HG03520 (cell line): ENCODE data around the gene COL18A1.

Experiments
- ATAC-seq: cut with Tn5 transposase; IDR thresholded peaks from one replicate; pipeline ENCODE4 v1.9.1; 2021; ENCODE audit warnings: mild to moderate bottlenecking, moderate library complexity; ENCODE audit not compliant: unreplicated experiment

The COL18A1 gene

DNA sequence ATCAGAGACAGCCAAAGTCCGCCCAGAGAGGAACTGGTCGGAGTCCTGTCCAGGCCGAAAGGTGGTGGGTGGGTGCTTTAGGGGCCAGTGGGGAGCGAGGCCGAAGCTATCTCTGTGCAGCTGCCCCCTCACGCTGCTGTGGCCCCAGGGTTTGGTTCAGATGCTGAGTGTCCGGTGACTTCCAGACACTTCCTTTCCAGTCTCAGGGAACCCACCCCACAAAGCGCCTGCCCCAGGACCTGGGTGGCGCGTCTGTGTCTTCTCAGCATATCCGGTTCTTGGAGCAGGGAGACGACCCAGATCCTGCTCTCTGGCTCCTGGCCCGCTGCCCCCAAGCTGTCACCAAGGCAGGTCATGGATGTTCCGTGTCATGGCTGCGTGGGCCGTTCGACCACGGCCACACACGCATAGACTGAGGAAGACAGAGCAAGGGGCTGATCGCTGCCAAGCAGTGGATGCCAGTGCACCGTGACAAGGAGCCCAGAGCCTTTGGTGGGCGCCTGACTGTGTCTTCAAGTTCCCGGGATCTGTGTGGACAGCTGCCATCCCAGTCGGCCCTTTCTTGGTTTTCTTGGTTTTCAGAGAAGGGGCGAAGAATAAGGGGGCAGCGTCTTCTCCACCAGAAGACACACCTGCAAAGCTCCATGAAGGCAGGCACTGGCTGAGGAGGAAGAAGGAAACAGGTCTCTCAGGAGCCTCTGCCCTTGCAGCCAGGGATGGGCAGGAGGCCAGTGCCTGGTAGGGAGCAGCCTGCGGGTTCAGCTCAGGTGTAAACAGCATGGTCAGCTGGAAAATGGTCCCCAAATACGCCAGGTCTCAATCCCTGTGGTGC, 22.9 kb upstream of the COL18A1 start:
- no peak for ATAC-seq

DNA sequence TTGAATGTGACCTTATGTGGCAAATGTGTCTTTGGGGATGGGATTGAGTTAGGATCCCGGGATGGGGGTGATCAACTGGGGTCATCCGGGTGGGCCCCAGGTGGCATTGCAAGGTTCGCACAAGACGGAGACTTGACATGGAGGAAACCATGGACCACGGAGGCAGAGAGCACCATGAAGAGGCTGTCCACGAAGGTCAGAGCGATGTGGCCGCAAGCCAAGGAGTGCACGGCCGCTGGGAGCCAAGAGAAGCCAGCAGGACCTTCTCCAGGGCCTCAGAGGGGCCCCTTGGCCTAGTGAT, 22.3 kb upstream of the COL18A1 start:
- no peak for ATAC-seq

DNA sequence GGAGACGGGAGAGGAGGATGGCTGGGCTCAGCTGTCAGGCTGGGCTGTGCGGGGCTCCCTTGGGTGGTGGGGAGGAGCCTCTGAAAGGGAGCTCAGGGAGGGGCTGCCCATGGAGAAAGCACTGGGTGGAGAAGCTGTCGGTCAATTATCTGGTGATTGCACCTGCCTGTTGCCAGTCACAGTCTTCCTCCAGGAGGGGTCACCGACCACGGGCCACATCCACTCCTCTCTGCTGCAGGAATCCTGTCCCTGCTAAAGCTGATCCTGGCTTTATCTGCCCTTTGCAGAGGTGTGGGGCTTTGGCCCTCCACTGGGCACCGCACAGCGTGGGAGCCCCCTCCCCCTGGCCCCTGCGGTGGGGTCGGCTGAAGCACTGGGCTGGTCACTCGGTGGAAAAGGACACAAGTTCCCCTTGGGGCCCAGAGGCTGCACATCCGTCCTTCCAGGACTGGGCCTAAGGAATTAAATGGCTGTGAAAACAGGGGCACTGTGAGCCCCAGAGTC, 21.8 kb upstream of the COL18A1 start:
- no peak for ATAC-seq

DNA sequence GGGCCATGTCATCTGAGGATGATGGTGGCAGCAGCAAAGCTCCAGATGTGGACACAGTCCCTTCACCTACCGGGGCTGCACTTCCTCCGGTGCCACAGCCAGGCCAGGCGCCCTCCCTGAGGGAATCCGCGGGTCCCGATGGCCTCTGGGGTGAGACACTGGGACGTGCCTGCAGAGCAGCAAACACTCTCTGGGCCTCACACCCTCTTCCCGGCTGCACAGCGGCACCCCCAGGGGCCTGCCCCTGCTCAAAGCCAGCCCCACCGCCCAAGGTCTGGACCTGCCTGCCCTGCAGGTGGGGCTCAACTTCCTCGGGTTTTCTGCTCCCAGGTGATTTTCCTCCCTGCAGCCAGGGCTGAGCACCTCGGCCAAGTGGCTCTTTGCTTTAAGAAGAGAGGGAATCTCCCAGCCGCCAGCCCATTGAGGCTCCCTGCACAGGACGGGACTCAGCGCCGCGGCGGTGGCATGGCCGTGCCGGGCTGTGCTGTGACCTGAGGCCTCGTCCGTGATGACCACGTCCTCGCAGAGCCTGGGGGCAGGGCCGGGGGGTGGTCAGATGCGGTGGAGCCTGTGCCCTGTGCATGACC, 21.3 kb upstream of the COL18A1 start:
- no peak for ATAC-seq

DNA sequence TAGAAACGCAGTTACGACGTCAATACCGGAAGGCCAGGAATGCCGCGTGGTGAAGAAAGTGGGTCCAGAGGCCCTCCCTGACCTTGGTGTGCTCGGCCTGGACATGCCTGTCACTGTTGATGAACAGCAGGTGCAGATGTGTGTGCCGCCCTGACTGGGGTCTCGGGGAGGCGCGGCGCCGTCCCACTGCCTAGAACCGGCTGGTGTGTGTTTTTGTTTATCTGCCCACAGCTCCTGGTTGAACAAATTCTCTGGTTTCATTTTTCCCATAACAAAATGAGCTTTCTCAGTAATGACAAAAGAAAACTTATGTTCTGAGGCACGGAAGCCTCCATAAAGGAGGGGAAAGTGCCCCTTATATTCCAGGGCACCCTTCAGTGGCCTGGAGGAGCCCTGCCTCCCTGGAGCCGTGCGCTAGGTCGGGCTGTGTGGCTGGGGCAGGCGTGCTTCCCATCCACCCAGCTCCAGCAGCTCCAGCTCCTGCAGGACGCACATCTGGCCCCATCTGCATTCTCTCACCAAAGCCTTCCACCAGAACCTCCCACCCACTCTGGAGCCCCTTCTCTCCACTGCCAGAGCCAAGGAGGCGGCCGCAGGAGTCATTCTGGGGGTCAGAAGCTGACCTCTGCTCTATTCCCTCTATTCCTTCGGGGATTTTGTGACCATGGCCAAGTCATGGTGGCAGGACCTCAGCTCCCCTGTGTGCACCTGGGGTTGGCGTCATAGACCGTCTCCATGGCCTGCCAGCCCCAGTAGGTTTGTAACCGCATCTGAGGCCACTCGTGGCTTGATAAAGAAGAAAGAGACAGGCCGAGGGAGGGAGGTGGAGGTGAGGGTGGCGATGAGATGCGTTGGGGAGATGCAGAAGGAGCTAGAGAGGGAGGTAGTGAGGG, 20.1 kb upstream of the COL18A1 start:
- no peak for ATAC-seq

DNA sequence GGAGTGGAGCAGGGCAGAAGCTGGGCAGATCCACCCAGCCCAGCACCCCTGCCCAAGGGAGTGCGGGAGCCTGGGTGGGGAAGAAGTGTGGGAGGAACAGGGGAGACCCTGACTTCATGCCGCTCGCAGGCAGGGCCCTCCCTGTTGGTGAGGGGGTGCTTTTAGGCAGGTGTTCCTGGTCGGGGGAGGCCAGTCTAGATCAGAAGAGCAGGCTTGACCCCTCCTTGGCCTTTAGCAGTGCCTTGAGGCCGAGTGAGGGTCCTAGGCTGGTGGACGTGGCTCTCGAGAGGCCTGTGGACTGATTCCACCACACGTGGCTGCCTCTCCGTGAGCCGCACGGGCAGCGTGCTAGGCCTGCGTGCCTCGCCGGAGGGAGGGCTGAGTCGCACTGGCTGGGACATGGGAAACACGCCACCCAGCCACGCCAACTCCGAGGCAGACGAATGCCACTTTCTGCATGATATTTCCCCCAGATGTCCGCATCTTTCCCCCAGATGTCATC, 19.4 kb upstream of the COL18A1 start:
- ATAC-seq = no peak

DNA sequence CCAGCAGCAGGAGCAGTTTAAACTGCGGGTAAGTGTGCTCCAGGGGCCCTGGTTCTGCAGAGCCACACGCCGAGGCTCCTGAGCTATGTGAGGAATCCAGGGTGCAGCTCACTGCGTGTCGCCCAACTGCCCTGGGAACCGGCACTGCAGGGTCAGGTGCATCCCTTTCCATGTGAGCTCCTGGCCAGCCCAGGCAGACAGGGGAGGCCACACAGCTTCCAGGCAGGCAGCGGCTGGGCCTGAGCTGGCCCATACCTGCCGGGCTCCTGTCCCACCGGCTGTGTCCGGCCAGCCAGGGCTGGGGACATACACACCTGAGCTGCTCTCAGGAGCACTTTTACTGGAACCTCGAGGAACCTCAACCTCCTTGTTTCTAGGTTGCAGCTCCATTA, 18.6 kb upstream of the COL18A1 start:
- ATAC-seq = no peak

DNA sequence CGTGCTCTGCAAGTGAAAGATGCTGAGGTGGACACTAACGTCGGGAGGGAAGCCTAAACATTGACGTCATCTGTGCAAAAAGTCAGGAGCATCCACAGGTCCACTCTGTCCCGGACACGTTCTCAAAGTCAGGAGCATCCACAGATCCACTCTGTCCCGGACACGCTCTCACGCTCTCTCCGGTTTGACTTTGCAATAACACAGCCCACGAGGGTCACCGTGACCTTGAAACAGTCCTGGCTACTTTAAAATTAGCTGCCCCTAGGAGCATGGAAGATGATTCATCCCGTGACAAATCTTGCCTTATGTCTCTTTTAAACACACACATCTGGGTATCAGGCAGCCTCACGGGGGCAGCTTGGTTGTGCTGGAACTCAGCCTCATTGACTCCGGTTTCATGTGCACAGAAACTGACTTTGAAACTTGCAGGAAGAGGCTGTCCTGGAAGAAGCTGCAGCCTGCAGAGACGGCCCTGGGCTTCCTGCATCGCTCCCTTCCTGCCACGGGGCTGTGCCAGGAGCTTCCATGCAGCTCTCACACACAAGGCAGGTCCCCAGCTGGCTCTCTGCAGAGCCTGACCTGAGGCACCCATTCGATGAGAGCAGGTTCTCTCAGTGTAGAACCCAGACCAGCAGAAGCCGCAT, 18.1 kb upstream of the COL18A1 start:
- ATAC-seq = no peak

DNA sequence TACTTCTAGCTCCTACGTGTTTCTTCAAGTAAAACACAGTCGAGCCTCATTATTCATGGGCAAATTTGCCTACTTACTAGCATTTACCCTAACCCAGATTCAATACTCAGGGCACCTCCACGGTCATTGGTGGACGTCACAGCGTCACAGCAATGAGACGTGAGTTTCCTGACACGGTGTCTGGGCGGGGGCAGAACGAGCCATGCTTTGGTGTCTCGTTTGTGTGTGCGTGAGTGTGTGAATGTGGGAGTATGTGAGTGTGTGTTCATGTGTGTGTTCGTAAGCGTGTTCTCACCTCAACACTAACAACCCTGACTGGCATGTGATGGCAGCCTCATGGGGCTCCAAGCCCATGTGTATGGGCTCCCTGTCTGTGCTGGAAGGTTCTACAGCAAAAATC, 17.5 kb upstream of the COL18A1 start:
- no peak for ATAC-seq

DNA sequence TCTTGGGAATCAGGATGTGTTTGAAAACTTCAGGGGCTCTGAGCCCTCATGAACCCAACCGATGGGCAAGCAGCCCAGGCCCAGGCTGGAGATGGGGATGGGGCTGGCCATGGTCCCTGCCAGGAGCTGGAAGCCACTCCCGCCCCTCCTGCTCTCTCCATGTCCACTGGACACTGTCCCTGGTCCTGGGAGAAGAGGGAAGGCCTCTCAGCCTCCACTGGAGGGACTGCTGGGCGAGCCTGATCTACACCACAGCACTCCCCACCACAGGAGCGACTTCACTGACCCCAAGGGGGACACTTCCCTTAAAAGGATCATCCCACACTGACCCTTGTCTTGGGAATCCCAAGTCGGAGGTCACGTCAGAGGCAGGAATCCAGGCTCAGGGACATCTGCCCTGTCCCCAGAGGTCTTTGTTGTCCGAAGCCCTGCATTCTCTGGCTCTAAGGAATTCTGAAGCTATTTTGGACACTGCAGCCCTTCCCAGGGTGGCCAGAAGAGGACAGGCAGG, 16.9 kb upstream of the COL18A1 start:
- no peak for ATAC-seq

DNA sequence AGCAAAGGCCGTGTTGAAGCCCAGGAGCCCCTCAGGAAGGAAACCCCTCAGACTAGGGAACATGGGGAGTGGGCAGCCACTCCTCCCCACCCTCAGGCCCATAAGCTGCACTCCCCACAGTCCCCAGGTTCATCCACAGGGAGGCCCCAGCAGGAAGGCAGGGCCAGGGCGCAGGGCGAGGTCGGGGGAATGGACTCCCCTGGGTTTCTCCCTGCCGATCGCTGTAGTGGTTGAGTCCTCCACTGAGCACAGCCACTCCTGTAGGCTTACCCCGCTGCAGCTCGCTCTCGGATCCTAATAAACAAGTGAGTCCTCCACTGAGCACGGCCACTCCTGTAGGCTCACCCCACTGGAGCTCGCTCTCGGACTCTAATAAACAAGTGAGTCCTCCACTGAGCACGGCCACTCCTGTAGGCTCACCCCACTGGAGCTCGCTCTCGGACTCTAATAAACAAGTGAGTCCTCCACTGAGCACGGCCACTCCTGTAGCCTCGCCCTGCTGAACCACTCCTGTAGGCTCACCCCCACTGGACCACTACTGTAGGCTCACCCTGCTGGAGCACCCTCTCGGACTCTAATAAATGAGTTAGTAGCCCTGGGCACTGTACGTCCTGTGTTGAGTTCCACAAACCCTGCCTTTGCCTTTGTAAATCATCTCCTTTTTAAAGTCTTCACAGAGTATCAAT, 16.2 kb upstream of the COL18A1 start:
- no peak for ATAC-seq

DNA sequence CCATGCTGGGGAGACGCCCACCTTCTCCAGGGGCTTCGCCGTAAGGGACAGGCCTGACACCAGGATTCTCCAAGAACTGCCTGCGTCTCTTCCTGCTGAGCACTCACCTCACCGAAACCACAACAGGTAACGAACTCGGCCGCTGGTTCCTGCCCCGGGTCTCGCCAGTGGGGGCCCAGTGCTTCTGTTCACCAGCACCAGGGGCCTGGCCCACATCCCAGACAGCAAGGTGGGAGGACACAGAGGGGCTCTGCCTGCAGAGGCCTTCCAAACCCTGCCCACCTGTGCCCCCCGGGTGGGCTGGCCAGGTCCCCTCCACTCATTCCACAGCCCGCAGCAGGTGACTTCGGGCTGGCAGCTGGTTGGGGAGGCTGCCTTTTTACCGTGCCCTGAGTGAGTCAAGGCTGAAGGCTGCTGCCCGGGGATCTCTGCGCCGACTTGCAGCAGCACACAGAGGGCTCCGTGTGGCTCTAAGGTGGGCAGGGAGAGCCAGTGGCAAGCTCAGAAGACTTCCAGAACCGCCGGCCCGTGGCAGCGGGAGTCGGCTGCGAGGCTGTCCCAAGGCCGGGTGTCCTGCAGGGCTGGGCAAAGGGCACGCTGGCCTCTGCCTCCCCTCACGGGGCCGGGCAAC, 14.7 kb upstream of the COL18A1 start:
- ATAC-seq = no peak

DNA sequence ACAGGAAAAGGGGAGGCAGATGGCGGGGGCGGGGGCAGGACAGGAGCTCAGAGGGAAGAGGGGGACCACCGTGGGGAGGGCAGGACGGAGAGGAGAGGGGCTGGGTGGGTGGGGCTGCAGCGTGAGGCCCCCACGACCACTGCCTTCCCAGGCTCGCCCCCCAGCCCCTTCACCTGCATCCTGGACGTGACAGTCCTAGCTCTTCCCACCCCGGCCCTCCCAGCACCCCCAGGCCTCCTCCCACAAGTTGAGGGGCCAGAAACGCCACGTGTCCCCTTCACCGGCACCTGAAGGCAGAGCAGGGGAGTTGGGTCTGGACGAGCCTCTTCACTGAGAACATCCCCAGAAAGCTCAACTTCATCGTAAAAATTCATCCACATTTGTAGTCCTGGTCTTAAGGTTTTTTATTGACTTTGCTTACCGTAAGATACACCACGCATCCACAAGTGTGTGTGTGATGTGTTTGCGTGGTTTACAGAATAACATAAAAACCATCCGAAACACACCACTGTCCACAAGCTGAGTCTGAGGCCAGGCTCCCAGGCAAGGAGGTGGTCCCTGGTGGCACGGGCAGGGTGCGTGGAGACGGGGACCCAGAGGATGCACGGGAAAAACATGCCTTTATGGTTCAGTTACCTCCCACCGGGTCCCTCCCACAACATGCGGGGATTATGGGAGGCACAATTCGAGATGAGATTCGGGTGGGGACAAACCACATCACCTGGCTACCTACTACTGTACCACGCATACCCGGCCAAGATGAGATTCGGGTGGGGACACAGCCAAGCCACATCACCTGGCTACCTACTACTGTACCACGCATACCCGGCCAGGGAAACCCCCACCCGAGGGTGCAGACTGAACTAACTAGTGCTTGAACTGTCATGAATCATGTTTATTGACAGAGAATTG, 13.9 kb upstream of the COL18A1 start:
- no peak for ATAC-seq

DNA sequence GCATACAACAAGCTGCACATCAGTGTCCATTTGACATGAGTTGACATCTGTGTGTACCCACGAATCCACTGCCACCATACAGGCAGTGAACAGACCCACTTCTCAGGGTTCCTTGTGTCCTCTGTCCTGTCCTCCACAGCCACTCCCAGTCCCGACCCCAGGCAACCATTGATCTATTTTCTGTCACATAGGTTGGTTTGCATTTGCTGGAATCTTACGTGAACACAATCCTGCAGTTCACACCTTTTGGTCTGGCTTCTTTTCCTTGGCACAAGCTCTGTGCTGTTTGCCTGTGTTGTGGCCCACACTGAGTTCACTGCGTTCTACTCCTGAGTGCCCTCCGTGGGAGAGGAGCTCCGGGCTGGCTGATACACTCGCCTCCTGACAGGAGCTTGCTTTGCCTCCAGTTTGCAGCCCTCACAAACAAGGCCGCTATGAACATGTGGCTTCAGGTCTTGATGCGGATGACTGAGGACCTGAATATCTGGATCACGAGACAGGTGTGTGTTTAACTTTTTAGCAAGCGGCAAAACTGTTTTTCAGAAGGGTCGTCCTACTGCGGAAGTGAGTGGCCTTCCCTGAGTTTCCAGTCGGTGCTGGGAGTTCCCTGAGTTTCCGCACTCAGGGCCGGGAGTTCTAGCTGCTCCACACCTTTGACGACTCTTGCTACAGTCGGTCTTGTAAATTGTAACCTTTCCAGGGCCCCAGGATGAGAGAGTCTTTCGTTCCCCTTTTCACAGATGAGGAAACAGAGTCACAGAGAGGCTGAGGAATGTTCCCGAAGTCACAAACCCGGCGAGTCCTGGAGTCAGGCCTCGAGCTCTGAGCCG, 13.0 kb upstream of the COL18A1 start:
- ATAC-seq = no peak

DNA sequence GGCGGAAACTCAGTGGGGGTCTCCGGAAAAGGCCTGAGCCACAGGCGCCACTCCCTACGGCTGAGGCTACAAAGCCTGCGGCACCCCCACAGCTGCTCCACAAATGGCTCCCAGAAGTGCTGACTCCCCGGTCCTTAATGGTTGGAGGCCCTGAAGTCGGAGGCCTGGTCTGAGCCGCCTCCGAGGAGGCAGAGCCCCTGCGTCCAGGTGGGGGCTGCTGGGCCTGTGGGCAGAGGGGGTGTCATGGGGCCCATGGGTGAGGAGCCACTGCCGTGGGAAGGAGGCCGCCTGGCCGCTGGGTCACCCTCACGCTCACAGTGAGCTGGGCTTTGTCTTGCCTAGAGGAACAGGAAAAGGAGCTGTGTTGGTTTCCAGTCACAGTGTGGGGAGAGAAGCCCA, 12.4 kb upstream of the COL18A1 start:
- no peak for ATAC-seq

DNA sequence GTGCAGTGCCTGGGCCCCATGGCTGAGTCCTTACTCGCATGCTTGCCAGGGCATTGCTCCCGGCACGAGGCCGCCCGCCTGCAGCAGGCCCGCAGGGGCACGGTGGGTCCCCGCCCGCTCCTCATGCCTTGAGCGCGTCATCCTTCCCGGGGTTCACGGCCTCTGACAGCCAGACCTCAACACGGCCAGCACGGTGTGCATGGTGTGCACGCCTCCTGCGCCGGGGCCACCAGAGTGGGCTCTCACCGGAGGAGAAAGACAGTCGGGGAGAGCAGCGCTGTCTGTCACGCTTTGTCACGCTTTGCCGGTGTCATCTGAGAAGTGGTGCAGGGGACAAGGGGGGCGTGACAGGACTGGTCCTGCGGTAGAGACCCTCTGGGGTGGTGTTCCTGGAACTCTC, 11.9 kb upstream of the COL18A1 start:
- ATAC-seq = no peak

DNA sequence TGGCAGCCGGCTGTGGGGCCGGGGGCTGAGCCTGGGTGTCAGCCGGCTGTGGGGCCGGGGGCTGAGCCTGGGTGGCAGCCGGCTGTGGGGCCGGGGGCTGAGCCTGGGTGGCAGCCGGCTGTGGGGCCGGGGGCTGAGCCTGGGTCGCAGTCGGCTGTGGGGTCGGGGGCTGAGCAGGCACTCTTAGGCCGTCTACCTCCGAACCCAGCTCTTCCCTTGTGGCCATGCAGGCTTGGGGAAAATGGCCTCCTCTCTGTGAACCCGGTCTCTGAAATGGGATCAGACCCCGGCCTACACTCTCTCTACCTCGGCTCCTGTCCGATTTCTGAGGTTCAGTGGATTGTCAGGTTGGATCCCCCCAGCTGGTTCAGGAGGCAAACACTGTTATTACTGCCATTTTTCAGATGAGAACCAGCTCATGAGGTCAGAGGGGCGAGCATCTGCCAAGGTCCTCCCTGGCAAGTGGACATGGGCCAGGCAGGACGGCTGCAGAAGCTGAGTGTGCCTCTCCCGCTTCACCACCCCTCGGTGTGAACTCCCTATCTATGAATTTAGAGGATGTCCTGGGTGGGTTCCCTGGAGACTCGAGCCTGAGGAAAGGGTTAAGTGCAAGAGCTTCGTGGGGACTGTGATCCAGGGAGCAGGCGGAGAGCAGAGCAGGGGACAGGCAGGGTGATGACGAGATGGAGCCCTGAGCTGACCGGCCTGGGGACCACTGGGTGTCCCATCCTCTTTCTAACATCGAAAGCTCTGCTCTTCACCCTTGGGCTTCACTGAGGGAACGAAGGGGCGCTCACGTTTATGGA, 10.9 kb upstream of the COL18A1 start:
- ATAC-seq = no peak
